Smooth muscle cell (in vitro differentiated cells): ENCODE data around the gene DENND1A. TPM values are rescaled to one million over a fixed set of nuclear protein-coding genes. Genes with fewer than 3 reads are reported as not detected.

ENCODE experiments used
- DNase-seq: peaks from one replicate; lab custom pipeline; 2025; ENCODE audit not compliant: unreplicated experiment; lab: John Stamatoyannopoulos, UW
- H2AFZ ChIP-seq: fragments of 200-600 bp; sonication (generic); 2 replicates; pipeline ENCODE4 v1.6.0; 2016; ENCODE audit warnings: antibody characterized with exemption, low read depth, mild to moderate bottlenecking
- H3F3A ChIP-seq: fragments of 200-600 bp; sonication (generic); 2 replicates; pipeline ENCODE4 v1.6.0; 2017; ENCODE audit warnings: antibody characterized with exemption, low read depth
- H3K27ac ChIP-seq: fragments of 200-600 bp; sonication (generic); 2 replicates; pipeline ENCODE4 v1.5.1; 2016; ENCODE audit warnings: low read depth, mild to moderate bottlenecking
- H3K27me3 ChIP-seq: fragments of 200-600 bp; sonication (generic); 2 replicates; pipeline ENCODE4 v1.6.1; 2016; ENCODE audit warnings: low read depth, mild to moderate bottlenecking
- H3K36me3 ChIP-seq: fragments of 200-600 bp; sonication (generic); 2 replicates; pipeline ENCODE4 v1.5.1; 2016; ENCODE audit warnings: low read depth
- H3K4me1 ChIP-seq: fragments of 200-600 bp; sonication (generic); 2 replicates; pipeline ENCODE4 v1.5.1; 2016; ENCODE audit warnings: low read depth
- H3K4me2 ChIP-seq: fragments of 200-600 bp; sonication (generic); 2 replicates; pipeline ENCODE4 v1.6.0; 2016; ENCODE audit warnings: mild to moderate bottlenecking
- H3K4me3 ChIP-seq: fragments of 200-600 bp; sonication (generic); 2 replicates; pipeline ENCODE4 v1.5.1; 2016; ENCODE audit warnings: mild to moderate bottlenecking
- H3K79me2 ChIP-seq: fragments of 200-600 bp; sonication (generic); 2 replicates; pipeline ENCODE4 v1.6.0; 2016; ENCODE audit warnings: low read depth, mild to moderate bottlenecking
- H3K9ac ChIP-seq: fragments of 200-600 bp; sonication (generic); 2 replicates; pipeline ENCODE4 v1.6.0; 2016; ENCODE audit warnings: low read depth
- H3K9me3 ChIP-seq: fragments of 200-600 bp; sonication (generic); replicated peaks from 2 replicates; pipeline ENCODE4 v1.5.1; 2016; ENCODE audit warnings: low read depth
- H4K20me1 ChIP-seq: fragments of 200-600 bp; sonication (generic); 2 replicates; pipeline ENCODE4 v1.6.0; 2016; ENCODE audit warnings: low read depth
- WGBS: methylation state at CpG from one replicate; pipeline ENCODE4 v1.1.7; 2016; ENCODE audit warnings: low lambda C conversion rate; 5-methylcytosine and 5-hydroxymethylcytosine counted together
- polyA plus RNA-seq: library from polyadenylated mRNA; unstranded; fragments of >200 nt; fragmentation: Nextera tagmentation; extraction: Ambion mirVana; gene quantifications from 2 replicates; pipeline ENCODE4 v1.2.1, GENCODE V29; 2016
- total RNA-seq: library from RNA; depleted of rRNA; stranded (reverse); fragments of >200 nt; gene quantifications from 2 replicates; pipeline ENCODE4 v1.2.3, GENCODE V29; 2014
- TF ChIP-seq, protein P1 (sequence below): fragments of 200-600 bp; sonication (generic); IDR thresholded peaks from 2 replicates; pipeline ENCODE4 v1.5.1; 2017; ENCODE audit warnings: borderline replicate concordance, mild to moderate bottlenecking, antibody characterized with exemption; ENCODE audit not compliant: insufficient read depth, poor library complexity, severe bottlenecking

The DENND1A gene
- total and polyA plus RNA-seq, 2 experiments from 2014 or later = 8.1 to 20.2 TPM

DNA sequence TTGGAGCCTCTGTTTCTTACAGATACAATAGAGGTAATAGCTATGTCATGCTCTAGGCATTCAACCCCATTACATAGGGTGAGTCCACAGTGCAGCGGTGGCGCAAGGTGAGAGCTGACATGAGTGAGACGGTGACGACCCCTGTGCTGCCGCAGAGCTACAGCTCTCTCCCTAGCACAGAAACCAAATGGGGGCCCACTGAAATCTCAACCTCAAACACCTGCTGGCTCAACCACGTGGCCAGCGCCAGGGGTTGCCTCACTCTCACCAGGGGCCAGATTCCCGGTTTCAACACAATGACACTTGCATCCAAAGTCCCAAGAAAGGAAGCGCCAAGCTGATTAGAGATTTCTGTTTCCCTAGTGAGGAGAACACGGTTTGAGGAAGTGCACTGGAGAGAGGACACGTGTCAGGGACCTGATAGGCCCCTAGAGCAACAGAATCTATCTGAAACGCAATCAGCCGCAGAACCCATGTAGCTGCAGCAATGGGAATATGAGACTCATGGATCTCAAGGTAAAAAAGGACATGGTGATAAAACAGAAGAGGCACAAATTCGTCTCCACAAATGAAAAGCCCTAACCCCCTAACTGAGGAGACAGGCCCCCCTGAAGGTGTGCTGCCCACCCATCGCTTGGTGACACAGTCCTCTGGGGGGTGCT, 459.7 kb downstream of the DENND1A start:
- Histone ChIP-seq H3K4me1 (no peaks in the 10 kb centered on the region), H3K27ac (no peak overlapping the region), H3K27me3 (no peaks in the 10 kb centered on the region), H3K9me3 (no peaks in the 10 kb centered on the region), H4K20me1 (no peaks in the 10 kb centered on the region), H3K79me2 (no peaks in the 10 kb centered on the region), H3K36me3 (no peaks in the 10 kb centered on the region), H2AFZ (no peak overlapping the region), H3F3A (no peaks in the 10 kb centered on the region), H3K4me3 (no peak overlapping the region), H3K4me2 (no peak overlapping the region), H3K9ac (no peak overlapping the region)
- TF ChIP-seq, protein P1, sequence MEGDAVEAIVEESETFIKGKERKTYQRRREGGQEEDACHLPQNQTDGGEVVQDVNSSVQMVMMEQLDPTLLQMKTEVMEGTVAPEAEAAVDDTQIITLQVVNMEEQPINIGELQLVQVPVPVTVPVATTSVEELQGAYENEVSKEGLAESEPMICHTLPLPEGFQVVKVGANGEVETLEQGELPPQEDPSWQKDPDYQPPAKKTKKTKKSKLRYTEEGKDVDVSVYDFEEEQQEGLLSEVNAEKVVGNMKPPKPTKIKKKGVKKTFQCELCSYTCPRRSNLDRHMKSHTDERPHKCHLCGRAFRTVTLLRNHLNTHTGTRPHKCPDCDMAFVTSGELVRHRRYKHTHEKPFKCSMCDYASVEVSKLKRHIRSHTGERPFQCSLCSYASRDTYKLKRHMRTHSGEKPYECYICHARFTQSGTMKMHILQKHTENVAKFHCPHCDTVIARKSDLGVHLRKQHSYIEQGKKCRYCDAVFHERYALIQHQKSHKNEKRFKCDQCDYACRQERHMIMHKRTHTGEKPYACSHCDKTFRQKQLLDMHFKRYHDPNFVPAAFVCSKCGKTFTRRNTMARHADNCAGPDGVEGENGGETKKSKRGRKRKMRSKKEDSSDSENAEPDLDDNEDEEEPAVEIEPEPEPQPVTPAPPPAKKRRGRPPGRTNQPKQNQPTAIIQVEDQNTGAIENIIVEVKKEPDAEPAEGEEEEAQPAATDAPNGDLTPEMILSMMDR = no peak
- DNase-seq = no peak
- WGBS = 83% methylated on average over 15 of the region's 15 CpGs

DNA sequence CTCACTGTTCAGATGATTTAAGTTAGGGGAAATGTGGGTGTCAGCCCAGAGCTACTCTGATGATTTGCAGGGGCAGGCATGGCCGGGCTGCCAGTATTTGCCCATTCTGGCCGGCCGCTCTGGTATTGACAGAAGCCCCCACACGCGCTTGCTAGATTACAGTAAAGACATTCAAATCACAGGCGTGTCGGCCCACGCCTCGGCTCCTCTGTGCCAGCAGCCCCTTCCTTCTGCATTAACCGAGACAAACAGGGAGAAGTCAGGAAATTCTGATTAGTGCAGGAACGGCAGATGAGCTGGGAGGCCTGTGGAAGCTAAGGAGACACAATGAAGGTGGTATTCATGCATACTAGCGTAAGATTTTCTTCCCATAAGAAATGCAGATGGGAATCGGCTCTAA, 460.6 kb downstream of the DENND1A start:
- WGBS = 91% methylated on average over 13 of the region's 13 CpGs
- TF ChIP-seq, protein P1 = no peak
- no peak overlapping the region for H3K9ac ChIP-seq
- H4K20me1 ChIP-seq = no peaks in the 10 kb centered on the region
- no peaks in the 10 kb centered on the region for H3K36me3 ChIP-seq
- no peaks in the 10 kb centered on the region for H3F3A ChIP-seq
- no peak overlapping the region for H3K4me3 ChIP-seq
- no peak overlapping the region for H3K4me2 ChIP-seq
- no peak overlapping the region for H3K27ac ChIP-seq
- DNase-seq = no peak
- no peaks in the 10 kb centered on the region for H3K4me1 ChIP-seq
- no peaks in the 10 kb centered on the region for H3K9me3 ChIP-seq
- no peaks in the 10 kb centered on the region for H3K79me2 ChIP-seq
- no peak overlapping the region for H2AFZ ChIP-seq
- no peaks in the 10 kb centered on the region for H3K27me3 ChIP-seq

DNA sequence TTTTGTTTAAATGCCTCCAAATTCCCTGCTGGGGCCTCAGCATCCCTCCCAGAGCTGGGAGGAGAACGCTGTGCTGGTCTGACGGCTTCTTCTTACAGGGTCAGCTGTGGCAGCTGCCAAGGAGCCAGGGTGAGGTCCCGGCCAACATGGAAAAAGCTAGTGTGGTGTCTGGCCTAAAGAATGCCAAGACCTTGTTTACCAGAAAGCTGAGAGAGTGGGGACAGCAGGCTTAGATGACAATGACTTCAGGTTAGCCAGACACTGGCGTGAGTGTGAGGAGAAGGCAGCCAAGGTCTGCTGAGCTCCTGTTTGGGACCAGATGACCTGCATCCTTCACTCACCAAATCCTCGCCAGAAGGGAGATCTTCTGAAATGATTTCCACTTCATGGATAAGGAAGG, 461.4 kb downstream of the DENND1A start:
- TF ChIP-seq, protein P1 = no peak
- Histone ChIP-seq H3F3A (no peaks in the 10 kb centered on the region), H4K20me1 (no peaks in the 10 kb centered on the region), H3K9me3 (no peaks in the 10 kb centered on the region), H3K36me3 (no peaks in the 10 kb centered on the region), H3K4me3 (no peak overlapping the region), H3K4me2 (no peak overlapping the region), H3K27me3 (no peaks in the 10 kb centered on the region), H2AFZ (no peak overlapping the region), H3K79me2 (no peaks in the 10 kb centered on the region), H3K4me1 (no peaks in the 10 kb centered on the region), H3K27ac (no peak overlapping the region), H3K9ac (no peak overlapping the region)
- DNase-seq = no peak
- WGBS = 89% methylated on average over 5 of the region's 5 CpGs

DNA sequence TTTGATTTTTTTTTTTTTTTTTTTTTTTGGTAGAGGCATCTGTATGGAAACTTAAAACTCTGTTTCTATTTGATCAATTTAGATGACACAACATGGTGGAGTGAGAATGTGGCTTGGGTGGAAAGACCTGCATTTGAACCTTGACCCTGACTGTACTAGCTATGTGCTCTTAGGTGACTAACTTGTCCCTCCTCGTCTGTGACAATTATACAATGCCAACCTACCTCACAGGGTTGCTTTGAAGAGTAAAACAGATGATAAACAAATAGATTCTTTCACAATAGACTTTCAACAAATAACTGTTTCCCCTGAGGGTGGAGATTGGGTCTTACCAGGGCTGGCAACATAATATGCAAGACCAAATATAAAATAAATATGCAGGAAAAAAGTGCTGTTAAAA, 464.6 kb downstream of the DENND1A start:
- Histone ChIP-seq H3K79me2 (no peaks in the 10 kb centered on the region), H2AFZ (no peak overlapping the region), H3K9me3 (no peaks in the 10 kb centered on the region), H3K9ac (no peak overlapping the region), H3K4me1 (no peaks in the 10 kb centered on the region), H3K27me3 (no peaks in the 10 kb centered on the region), H3F3A (no peaks in the 10 kb centered on the region), H3K4me3 (no peak overlapping the region), H3K36me3 (no peaks in the 10 kb centered on the region), H3K27ac (no peak overlapping the region), H4K20me1 (no peaks in the 10 kb centered on the region), H3K4me2 (no peak overlapping the region)
- DNase-seq = no peak
- WGBS = 78% methylated on average over 1 of the region's 1 CpG
- TF ChIP-seq, protein P1 = no peak
